Transverse colon (tissue), 4 donors: Measurements from ENCODE around the gene PTPRE. TPM values are rescaled to one million over a fixed set of nuclear protein-coding genes. Genes with fewer than 3 reads are reported as not detected.
A peak's percentile ranks its signal among the peaks of the same experiment; 100 is the strongest.

ENCODE experiments used
- DNase-seq: peaks from one replicate; pipeline ENCODE4 v3.0.0-alpha.2; 2019
- H3K27ac ChIP-seq, 4 donors: fragments of 200-600 bp; sonication (generic); 2 replicates each; pipeline ENCODE4 v1.5.1; 2016 to 2018; ENCODE audit warnings: inconsistent platforms in 4 of 4
- H3K27me3 ChIP-seq: fragments of 200-600 bp; sonication (generic); 2 replicates; pipeline ENCODE4 v1.5.1; 2017; ENCODE audit warnings: inconsistent platforms
- H3K36me3 ChIP-seq, 4 donors: fragments of 200-600 bp; sonication (generic); 2 replicates each; pipeline ENCODE4 v1.5.1; 2017 to 2019; ENCODE audit warnings: inconsistent platforms in 4 of 4
- H3K4me1 ChIP-seq, 4 donors: fragments of 200-600 bp; sonication (generic); 2 replicates each; pipeline ENCODE4 v1.5.1; 2017 to 2020; ENCODE audit warnings: inconsistent platforms in 4 of 4
- H3K4me3 ChIP-seq, 4 donors: fragments of 200-600 bp; sonication (generic); 1 replicate in 1 of 4; 2 replicates in 3 of 4; pipeline versions ENCODE4 v1.5.1 to v1.6.1; 2017 to 2019; ENCODE audit warnings: inconsistent platforms in 4 of 4
- H3K9me3 ChIP-seq, 2 donors: fragments of 200-600 bp; sonication (generic); 2 replicates each; pipeline ENCODE4 v1.5.1; 2017 to 2019; ENCODE audit warnings: inconsistent platforms in 2 of 2
- EP300 ChIP-seq: sonication (generic); formaldehyde crosslinking; IDR thresholded peaks from one replicate; pipeline ENCODE4 v1.6.1; 2017; ENCODE audit warnings: antibody characterized with exemption, low read depth
- POLR2A ChIP-seq: fragments of 450-650 bp; IDR thresholded peaks from one replicate; pipeline ENCODE4 v1.6.1; 2016; ENCODE audit warnings: antibody characterized with exemption, mild to moderate bottlenecking, moderate library complexity
- POLR2AphosphoS5 ChIP-seq, 3 donors: sonication (generic); formaldehyde crosslinking; IDR thresholded peaks; one replicate each; pipeline ENCODE4 v1.6.1; 2016; ENCODE audit warnings: antibody characterized with exemption in 3 of 3
- WGBS, 2 donors: methylation state at CpG; one replicate each; pipeline ENCODE4 v1.1.5; 2018; ENCODE audit warnings: low coverage in 1 of 2; 5-methylcytosine and 5-hydroxymethylcytosine counted together
- in situ Hi-C, 4 donors: fragments of 200-750 bp; cut with MboI; loops; one replicate each; pipeline versions ENCODE4 v1.15.0 to v1.15.1; 2017; ENCODE audit warnings: low sequenced_read_pairs in 3 of 4, low pct_ligation_motif_present in 1 of 4, low pct_unique_long_range_greater_than_20kb in 1 of 4
- intact Hi-C: fragments of 100-400 bp; cut with DNase I; formaldehyde crosslinking; loops from one replicate; pipeline ENCODE4 v1.15.1; 2023; ENCODE audit warnings: low total_unique reads
- total RNA-seq, 4 donors: library from RNA; depleted of rRNA; stranded (reverse); fragments of >200 nt; gene quantifications; one replicate each; pipeline ENCODE4 v1.1.0, GENCODE V29; 2016
- TF ChIP-seq, protein P1 (sequence below), 5 experiments: fragments of 200-600 bp in 3 of 5; fragments of 450-650 bp in 2 of 5; sonication (generic) in 3 of 5; IDR thresholded peaks; 1 replicate in 2 of 5; 2 replicates in 3 of 5; pipeline ENCODE4 v1.5.1; 2016 to 2017; ENCODE audit warnings: antibody characterized with exemption in 5 of 5, inconsistent platforms in 3 of 5, mild to moderate bottlenecking in 2 of 5, moderate library complexity in 1 of 5

The PTPRE gene
- total RNA-seq, 4 donors from 2014 or later, result 25.7 to 43.6 (median 26.7) TPM

DNA sequence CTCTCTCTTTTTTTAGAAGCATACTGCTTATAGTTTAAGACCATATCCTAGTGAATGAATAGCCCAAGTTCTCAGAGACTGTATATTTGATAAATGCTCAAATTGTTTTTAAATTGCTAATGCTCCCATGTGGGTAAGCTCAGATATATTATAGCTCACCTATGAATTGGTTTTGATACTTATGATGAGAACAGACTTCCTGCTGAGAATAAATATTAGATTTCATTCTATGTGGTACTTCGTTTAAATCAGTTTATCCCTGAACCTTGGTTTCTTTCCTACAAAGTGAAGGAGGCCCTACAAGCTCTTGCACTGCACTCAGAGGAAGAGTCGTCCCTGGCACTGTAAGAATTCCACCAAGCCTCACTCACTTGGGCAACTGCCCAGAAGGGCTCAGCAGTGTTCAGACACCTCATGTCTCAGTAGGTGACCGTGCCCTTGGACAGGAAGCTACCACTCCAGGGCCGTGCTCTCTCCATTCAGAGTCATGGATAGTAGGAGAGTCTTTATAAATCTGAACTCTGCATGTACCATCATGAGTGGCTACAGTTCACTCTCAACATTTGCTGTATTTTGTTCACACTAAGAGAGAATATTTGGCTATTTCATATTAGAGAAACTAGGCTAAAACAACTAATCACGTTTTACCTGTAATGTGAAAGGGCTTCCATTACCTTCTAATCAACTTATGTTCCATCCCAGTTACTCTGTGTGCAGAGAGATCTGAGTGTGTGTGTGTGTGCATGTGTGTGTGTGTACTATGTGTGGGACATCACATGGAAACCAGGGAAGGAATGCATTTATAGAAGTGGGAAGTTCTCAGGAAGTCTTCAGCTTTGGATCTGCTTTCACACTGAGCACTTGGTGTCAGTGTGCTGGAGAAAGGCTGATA lies 93.8 kb downstream of the PTPRE start:
- no peaks in the 10 kb centered on the region for H3K27me3 ChIP-seq
- in situ Hi-C loops, result loop anchor here in 1 of 4 donors (25.0 kb wide), 2 partner anchors 88 to 288 kb away; partner anchors contain the start of gene PTPRE
- 74 to 82% methylated on average over 2 to 5 of the region's 5 CpGs for WGBS, 2 donors
- DNase-seq, result no peak
- H3K27ac ChIP-seq, result no peak overlapping the region
- H3K9me3 ChIP-seq, result no peaks in the 10 kb centered on the region
- no peak overlapping the region for H3K4me3 ChIP-seq
- H3K36me3 ChIP-seq, result no peaks in the 10 kb centered on the region
- peaks cover 0 to 5% (median 0%) of the 10 kb centered on the region in 4 donors for H3K4me1 ChIP-seq
- intact Hi-C loops, result no loop called here
- TF ChIP-seq, protein P1, sequence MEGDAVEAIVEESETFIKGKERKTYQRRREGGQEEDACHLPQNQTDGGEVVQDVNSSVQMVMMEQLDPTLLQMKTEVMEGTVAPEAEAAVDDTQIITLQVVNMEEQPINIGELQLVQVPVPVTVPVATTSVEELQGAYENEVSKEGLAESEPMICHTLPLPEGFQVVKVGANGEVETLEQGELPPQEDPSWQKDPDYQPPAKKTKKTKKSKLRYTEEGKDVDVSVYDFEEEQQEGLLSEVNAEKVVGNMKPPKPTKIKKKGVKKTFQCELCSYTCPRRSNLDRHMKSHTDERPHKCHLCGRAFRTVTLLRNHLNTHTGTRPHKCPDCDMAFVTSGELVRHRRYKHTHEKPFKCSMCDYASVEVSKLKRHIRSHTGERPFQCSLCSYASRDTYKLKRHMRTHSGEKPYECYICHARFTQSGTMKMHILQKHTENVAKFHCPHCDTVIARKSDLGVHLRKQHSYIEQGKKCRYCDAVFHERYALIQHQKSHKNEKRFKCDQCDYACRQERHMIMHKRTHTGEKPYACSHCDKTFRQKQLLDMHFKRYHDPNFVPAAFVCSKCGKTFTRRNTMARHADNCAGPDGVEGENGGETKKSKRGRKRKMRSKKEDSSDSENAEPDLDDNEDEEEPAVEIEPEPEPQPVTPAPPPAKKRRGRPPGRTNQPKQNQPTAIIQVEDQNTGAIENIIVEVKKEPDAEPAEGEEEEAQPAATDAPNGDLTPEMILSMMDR (IDR thresholded peaks at IDR 0.05), result no peak
- TF ChIP-seq POLR2AphosphoS5 (IDR thresholded peaks at IDR 0.05) (no peak), EP300 (no peak), POLR2A (no peak)

DNA sequence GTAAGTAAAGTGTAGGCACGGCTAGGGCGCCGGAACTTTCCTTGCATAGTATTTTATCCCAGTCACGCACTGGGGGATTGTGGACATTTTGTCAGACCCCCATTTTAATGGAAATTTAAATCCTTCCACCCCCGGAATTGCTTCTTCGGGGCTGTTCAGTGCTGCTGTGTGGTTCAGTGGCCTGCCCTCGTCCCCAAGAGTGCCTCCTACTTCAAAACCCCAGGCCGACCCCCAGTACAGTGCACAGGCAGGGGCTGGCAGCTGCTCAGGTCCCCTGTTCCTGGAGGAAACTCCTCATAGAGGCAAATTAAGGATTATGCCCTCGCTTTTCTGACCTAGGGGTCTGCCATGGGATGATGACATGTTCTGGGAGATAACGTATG lies 94.5 kb downstream of the PTPRE start:
- no peak for TF ChIP-seq EP300
- TF ChIP-seq POLR2AphosphoS5 (IDR thresholded peaks at IDR 0.05), result no peak
- TF ChIP-seq, protein P1 (IDR thresholded peaks at IDR 0.05), result no peak
- no peak for TF ChIP-seq POLR2A
- Histone ChIP-seq H3K4me3 (no peak overlapping the region), H3K27ac (peak overlapping the region in 1 of 4 donors; percentile 4), H3K36me3 (no peaks in the 10 kb centered on the region), H3K27me3 (no peaks in the 10 kb centered on the region), H3K4me1 (peaks cover 0 to 5% (median 0%) of the 10 kb centered on the region in 4 donors), H3K9me3 (no peaks in the 10 kb centered on the region)
- in situ Hi-C loops (loop anchor here in 1 of 4 donors (25.0 kb wide), 2 partner anchors 89 to 289 kb away; partner anchors contain the start of gene PTPRE), intact Hi-C loops (no loop called here)
- WGBS, 2 donors, result 76% methylated on average over 10 of the region's 10 CpGs; no CpG with 5 or more reads in 1 of the 2 donors
- DNase-seq, result no peak

DNA sequence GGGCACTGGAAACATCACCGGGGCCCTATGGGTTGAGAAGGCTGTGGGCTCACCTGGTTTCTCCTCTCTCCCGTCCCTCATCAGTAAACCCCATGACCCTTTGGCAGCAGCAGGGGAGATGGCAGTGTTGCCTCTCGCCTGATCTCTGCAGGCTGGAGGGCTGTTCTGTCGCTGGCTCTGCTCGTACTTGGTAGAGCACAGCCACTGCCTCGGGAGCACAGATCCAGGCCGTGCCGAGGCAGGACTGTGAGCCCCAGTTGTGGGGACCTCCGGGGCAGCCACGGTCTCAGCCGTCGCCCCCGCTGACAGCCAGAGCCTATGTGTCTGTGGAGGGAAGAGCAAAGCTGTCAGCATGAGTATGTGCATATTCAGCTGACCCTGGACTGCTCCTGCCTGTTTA lies 94.9 kb downstream of the PTPRE start:
- Histone ChIP-seq H3K27ac (peak overlapping the region in 1 of 4 donors; percentile 4), H3K4me3 (no peak overlapping the region), H3K36me3 (no peaks in the 10 kb centered on the region), H3K27me3 (no peaks in the 10 kb centered on the region), H3K9me3 (no peaks in the 10 kb centered on the region), H3K4me1 (peaks cover 0 to 5% (median 0%) of the 10 kb centered on the region in 4 donors)
- WGBS, 2 donors, result 27 to 84% methylated on average over 3 to 13 of the region's 13 CpGs
- intact Hi-C loops (no loop called here), in situ Hi-C loops (loop anchor here in 1 of 4 donors (25.0 kb wide), 2 partner anchors 90 to 290 kb away; partner anchors contain the start of gene PTPRE)
- no peak for DNase-seq
- TF ChIP-seq, protein P1 (IDR thresholded peaks at IDR 0.05), result no peak
- TF ChIP-seq POLR2AphosphoS5 (IDR thresholded peaks at IDR 0.05) (no peak), EP300 (no peak), POLR2A (no peak)

DNA sequence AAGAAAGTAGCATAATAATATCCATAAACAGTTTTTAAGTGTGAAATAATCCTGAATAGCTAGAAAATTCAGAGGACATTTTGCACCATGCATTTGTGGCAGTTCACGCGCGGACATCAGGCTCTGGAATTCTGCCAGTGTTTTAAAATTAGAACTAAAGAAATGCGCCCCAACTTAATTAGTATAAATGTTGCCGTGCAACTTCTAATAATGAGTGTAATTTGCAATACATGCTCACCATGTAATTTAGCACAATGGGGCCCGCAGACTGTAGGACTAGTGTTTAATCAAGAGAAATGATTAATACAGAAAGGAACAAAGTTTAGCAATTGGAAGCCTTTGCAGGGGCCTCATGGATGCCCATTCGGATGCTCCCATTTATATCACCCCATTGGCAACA lies 96.6 kb downstream of the PTPRE start:
- no peak for DNase-seq
- H3K4me3 ChIP-seq, result no peak overlapping the region
- no peak overlapping the region for H3K27ac ChIP-seq
- intact Hi-C loops, result no loop called here
- H3K27me3 ChIP-seq, result no peaks in the 10 kb centered on the region
- 85 to 90% methylated on average over 6 to 7 of the region's 7 CpGs for WGBS, 2 donors
- no peaks in the 10 kb centered on the region for H3K36me3 ChIP-seq
- TF ChIP-seq, protein P1 (IDR thresholded peaks at IDR 0.05), result no peak
- no peak for TF ChIP-seq EP300
- no peak for TF ChIP-seq POLR2AphosphoS5 (IDR thresholded peaks at IDR 0.05)
- TF ChIP-seq POLR2A, result no peak
- H3K4me1 ChIP-seq, result no peaks in the 10 kb centered on the region
- in situ Hi-C loops, result loop anchor here in 1 of 4 donors (25.0 kb wide), 2 partner anchors 91 to 291 kb away; partner anchors contain the start of gene PTPRE
- H3K9me3 ChIP-seq, result no peaks in the 10 kb centered on the region
